ENCODE measurements around the gene PBX2. TPM values are rescaled to one million over a fixed set of nuclear protein-coding genes. Genes with fewer than 3 reads are reported as not detected.

PBX2 gene
- total RNA-seq, 1 experiment from 2014 or later: 84.0 TPM

DNA sequence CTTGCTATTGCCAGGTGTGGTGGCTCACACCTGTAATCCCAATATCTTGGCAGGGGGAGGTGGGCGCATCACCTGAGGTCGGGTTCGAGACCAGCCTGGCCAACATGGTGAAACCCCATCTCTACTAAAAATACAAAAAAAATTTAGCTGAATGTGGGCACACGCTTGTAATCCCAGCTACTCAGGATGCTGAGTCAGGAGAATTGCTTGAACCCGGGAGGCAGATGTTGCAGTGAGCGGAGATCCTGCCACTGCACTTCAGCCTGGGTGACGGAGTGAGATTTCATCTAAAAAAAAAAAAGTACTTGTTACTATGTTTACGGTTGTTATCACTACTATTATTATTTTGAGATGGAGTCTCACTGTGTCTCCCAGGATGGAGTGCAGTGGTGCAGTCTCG is 33.1 kb downstream of the PBX2 start:
- BruUV-seq (replicated peaks): no TSS peak
- no peak overlapping the region for H3K27ac ChIP-seq (ENCODE audit: low read depth, low read length, poor library complexity, severe bottlenecking)

DNA sequence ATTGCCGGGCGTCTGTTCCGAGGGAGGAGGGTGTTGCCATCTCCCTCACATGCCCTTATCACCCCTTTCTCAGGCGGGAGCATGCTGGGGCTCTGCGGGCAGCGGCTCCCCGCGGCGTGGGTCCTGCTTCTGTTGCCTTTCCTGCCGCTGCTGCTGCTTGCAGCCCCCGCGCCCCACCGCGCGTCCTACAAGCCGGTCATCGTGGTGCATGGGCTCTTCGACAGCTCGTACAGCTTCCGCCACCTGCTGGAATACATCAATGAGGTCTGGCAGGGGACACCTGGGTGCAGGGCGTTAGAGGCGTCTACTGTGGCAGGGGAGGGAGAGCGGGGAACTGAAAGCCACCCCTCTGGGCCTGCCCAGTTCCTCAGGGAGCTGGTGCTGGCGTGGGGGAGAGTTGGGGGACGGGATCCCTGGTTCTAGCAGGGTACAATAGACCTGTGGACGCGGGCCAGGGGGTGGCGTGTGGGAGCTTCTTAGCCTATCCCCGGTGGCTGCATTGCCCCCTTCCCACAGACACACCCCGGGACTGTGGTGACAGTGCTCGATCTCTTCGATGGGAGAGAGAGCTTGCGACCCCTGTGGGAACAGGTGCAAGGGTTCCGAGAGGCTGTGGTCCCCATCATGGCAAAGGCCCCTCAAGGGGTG is 35.4 kb downstream of the PBX2 start:
- TF ChIP-seq, protein P1, sequence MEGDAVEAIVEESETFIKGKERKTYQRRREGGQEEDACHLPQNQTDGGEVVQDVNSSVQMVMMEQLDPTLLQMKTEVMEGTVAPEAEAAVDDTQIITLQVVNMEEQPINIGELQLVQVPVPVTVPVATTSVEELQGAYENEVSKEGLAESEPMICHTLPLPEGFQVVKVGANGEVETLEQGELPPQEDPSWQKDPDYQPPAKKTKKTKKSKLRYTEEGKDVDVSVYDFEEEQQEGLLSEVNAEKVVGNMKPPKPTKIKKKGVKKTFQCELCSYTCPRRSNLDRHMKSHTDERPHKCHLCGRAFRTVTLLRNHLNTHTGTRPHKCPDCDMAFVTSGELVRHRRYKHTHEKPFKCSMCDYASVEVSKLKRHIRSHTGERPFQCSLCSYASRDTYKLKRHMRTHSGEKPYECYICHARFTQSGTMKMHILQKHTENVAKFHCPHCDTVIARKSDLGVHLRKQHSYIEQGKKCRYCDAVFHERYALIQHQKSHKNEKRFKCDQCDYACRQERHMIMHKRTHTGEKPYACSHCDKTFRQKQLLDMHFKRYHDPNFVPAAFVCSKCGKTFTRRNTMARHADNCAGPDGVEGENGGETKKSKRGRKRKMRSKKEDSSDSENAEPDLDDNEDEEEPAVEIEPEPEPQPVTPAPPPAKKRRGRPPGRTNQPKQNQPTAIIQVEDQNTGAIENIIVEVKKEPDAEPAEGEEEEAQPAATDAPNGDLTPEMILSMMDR (conservative IDR thresholded peaks at IDR 0.05; ENCODE audit: low read depth, low read length): peak; percentile 55
- no peak for TF ChIP-seq EZH2 (IDR thresholded peaks at IDR 0.05; ENCODE audit: borderline replicate concordance, low read depth, low read length, poor library complexity, severe bottlenecking)
- H3K4me1 ChIP-seq (ENCODE audit: insufficient read depth, low read length, poor library complexity, severe bottlenecking): peaks cover 24% of the 10 kb centered on the region
- ChIA-PET CTCF (no interaction called here), POLR2A (ENCODE audit: low non-redundant PET) (no interaction called here)
- H3K4me3 ChIP-seq (ENCODE audit: low read depth, low read length, poor library complexity, severe bottlenecking): peak overlapping the region; percentile 75
- no peaks in the 10 kb centered on the region for H3K27me3 ChIP-seq (replicated peaks; ENCODE audit: insufficient read depth, low read depth, low read length, poor library complexity)
- H3K9me3 ChIP-seq (ENCODE audit: low read depth, low read length, poor library complexity, severe bottlenecking): no peaks in the 10 kb centered on the region
- peak overlapping the region; percentile 90 for H3K27ac ChIP-seq (ENCODE audit: low read depth, low read length, poor library complexity, severe bottlenecking)
- DNase-seq (ENCODE audit: low spot score): peak; percentile 60
- BruUV-seq (replicated peaks): TSS peak; percentile 55
- H3K36me3 ChIP-seq (ENCODE audit: insufficient read depth, low read length, poor library complexity, severe bottlenecking): peaks cover 29% of the 10 kb centered on the region
- intact Hi-C loops (cut with micrococcal nuclease; ENCODE audit: unreplicated experiment): no loop called here

More for the DNA sequence above, 33.1 kb downstream of the PBX2 start:
- Histone ChIP-seq H3K9me3 (ENCODE audit: low read depth, low read length, poor library complexity, severe bottlenecking) (no peaks in the 10 kb centered on the region), H3K36me3 (ENCODE audit: insufficient read depth, low read length, poor library complexity, severe bottlenecking) (peaks cover 29% of the 10 kb centered on the region), H3K27me3 (replicated peaks; ENCODE audit: insufficient read depth, low read depth, low read length, poor library complexity) (no peaks in the 10 kb centered on the region), H3K4me3 (ENCODE audit: low read depth, low read length, poor library complexity, severe bottlenecking) (no peak overlapping the region), H3K4me1 (ENCODE audit: insufficient read depth, low read length, poor library complexity, severe bottlenecking) (peaks cover 21% of the 10 kb centered on the region)
- ChIA-PET POLR2A (ENCODE audit: low non-redundant PET) (no interaction called here), CTCF (no interaction called here)
- intact Hi-C loops (cut with micrococcal nuclease; ENCODE audit: unreplicated experiment): no loop called here
- TF ChIP-seq EZH2 (IDR thresholded peaks at IDR 0.05; ENCODE audit: borderline replicate concordance, low read depth, low read length, poor library complexity, severe bottlenecking): no peak
- TF ChIP-seq, protein P1 (conservative IDR thresholded peaks at IDR 0.05; ENCODE audit: low read depth, low read length): no peak
- DNase-seq (ENCODE audit: low spot score): no peak

DNA sequence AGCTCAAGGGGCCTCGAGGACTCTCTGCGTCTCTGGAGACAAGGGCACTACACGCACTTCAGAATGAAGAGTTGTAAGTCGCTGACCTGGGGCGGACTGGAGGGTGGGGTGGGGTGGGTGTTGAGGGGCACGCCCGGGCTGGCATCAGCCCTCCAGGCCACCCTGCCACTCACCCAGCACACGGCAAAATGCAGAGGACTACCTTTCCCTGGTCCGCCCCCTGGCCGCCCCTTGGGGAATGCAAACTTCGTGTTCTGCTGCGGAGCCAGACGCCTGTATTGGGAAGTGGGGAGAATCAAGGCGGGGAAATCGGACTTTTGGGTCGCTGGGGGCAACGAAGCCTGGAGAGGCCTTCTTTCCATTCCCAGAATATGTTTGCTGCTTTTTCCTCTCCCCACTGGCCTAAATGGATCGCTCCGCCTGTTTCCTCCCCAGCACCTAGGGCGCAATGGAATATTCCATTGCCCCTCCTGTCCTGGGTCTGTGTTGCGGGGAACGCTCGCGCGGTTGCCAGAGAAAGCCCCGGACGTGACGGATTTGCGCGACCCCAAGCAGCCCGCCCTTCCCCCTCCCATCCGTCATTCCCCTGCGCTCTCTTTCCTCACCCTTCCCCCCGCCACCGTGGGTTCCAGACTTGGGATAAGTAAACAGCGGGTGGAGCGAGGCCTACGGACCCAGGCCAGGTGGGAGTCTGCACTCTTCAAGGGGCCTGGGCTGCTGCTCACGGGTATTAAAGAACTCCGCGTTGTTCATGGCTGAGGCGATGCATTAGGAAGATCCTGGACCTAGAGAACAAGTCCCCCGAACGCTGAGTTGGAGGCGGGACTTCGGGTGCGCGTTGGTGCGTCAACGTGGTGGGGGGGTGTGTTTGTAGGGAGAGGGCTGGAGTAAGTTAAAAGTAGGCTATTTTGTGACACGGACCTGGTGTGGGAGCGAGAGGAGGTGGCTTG is 36.2 kb downstream of the PBX2 start, which contains the start of gene PPT2:
TSS of gene PPT2 (plus strand) at position 578 of the 950 bp plus-strand sequence. CDS start 454 bp downstream, outside the sequence.
- H3K36me3 ChIP-seq (ENCODE audit: insufficient read depth, low read length, poor library complexity, severe bottlenecking): peaks cover 29% of the 10 kb centered on the region
- ChIA-PET CTCF (no interaction called here), POLR2A (ENCODE audit: low non-redundant PET) (no interaction called here)
- peak; percentile 97 for DNase-seq (ENCODE audit: low spot score)
- no peaks in the 10 kb centered on the region for H3K9me3 ChIP-seq (ENCODE audit: low read depth, low read length, poor library complexity, severe bottlenecking)
- peaks cover 24% of the 10 kb centered on the region for H3K4me1 ChIP-seq (ENCODE audit: insufficient read depth, low read length, poor library complexity, severe bottlenecking)
- H3K27me3 ChIP-seq (replicated peaks; ENCODE audit: insufficient read depth, low read depth, low read length, poor library complexity): no peaks in the 10 kb centered on the region
- H3K4me3 ChIP-seq (ENCODE audit: low read depth, low read length, poor library complexity, severe bottlenecking): peak within 1 kb of the TSS; percentile 75
- TF ChIP-seq EZH2 (IDR thresholded peaks at IDR 0.05; ENCODE audit: borderline replicate concordance, low read depth, low read length, poor library complexity, severe bottlenecking): no peak
- TF ChIP-seq, protein P1 (conservative IDR thresholded peaks at IDR 0.05; ENCODE audit: low read depth, low read length): peak; percentile 25; the same call in 1 of the 2 replicates
- BruUV-seq (replicated peaks): no TSS peak
- intact Hi-C loops (cut with micrococcal nuclease; ENCODE audit: unreplicated experiment): no loop called here
- peak within 1 kb of the TSS; percentile 90 for H3K27ac ChIP-seq (ENCODE audit: low read depth, low read length, poor library complexity, severe bottlenecking)

Data from A673 (cell line).